ENCODE results near the gene CEMIP.

GRCh38 chr15:80856400-80856799, 77.2 kb downstream of the CEMIP start:
- peak; percentile 57 for TF ChIP-seq CTCF (conservative IDR thresholded peaks at IDR 0.05; ENCODE audit: low read depth, low read length)
- TF ChIP-seq EZH2 (IDR thresholded peaks at IDR 0.05; ENCODE audit: low read length, unreplicated experiment): no peak
- TF ChIP-seq EZH2phosphoT487 (IDR thresholded peaks at IDR 0.05; ENCODE audit: borderline replicate concordance, low read length): no peak

Data from PC-3 (cell line).